ENCODE data around the gene STK32A.

Gene STK32A

GRCh38 chr5:147377682-147378081 lies 142.9 kb downstream of the STK32A start:
- H3K4me2 ChIP-seq (ENCODE audit: low read length) = no peak overlapping the region
- no peaks in the 10 kb centered on the region for H3K4me1 ChIP-seq (ENCODE audit: control insufficient read depth, insufficient read depth, low read length)
- no peak overlapping the region for H3K9ac ChIP-seq (ENCODE audit: low read depth, low read length)
- H3K4me3 ChIP-seq (ENCODE audit: low read length) = no peak overlapping the region
- H3K27me3 ChIP-seq (ENCODE audit: control insufficient read depth, insufficient read depth, low read length) = no peaks in the 10 kb centered on the region
- H3K36me3 ChIP-seq (ENCODE audit: insufficient read depth, low read length) = no peaks in the 10 kb centered on the region
- no peaks in the 10 kb centered on the region for H3K9me3 ChIP-seq (replicated peaks; ENCODE audit: low read length)

GRCh38 chr5:147381555-147381954 lies 146.7 kb downstream of the STK32A start:
- H3K4me1 ChIP-seq (ENCODE audit: control insufficient read depth, insufficient read depth, low read length) = no peaks in the 10 kb centered on the region
- no peak overlapping the region for H3K4me2 ChIP-seq (ENCODE audit: low read length)
- no peaks in the 10 kb centered on the region for H3K36me3 ChIP-seq (ENCODE audit: insufficient read depth, low read length)
- no peaks in the 10 kb centered on the region for H3K27me3 ChIP-seq (ENCODE audit: control insufficient read depth, insufficient read depth, low read length)
- H3K9ac ChIP-seq (ENCODE audit: low read depth, low read length) = no peak overlapping the region
- no peak overlapping the region for H3K4me3 ChIP-seq (ENCODE audit: low read length)
- no peaks in the 10 kb centered on the region for H3K9me3 ChIP-seq (replicated peaks; ENCODE audit: low read length)

GRCh38 chr5:147382776-147383175 lies 147.9 kb downstream of the STK32A start:
- H3K4me3 ChIP-seq (ENCODE audit: low read length) = peak overlapping the region; percentile 64
- H3K36me3 ChIP-seq (ENCODE audit: insufficient read depth, low read length) = no peaks in the 10 kb centered on the region
- H3K4me1 ChIP-seq (ENCODE audit: control insufficient read depth, insufficient read depth, low read length) = no peaks in the 10 kb centered on the region
- H3K9me3 ChIP-seq (replicated peaks; ENCODE audit: low read length) = no peaks in the 10 kb centered on the region
- peak overlapping the region; percentile 60 for H3K4me2 ChIP-seq (ENCODE audit: low read length)
- H3K27me3 ChIP-seq (ENCODE audit: control insufficient read depth, insufficient read depth, low read length) = no peaks in the 10 kb centered on the region
- H3K9ac ChIP-seq (ENCODE audit: low read depth, low read length) = peak overlapping the region; percentile 57

- Histone ChIP-seq H3K4me1 (ENCODE audit: control insufficient read depth, insufficient read depth, low read length) (no peaks in the 10 kb centered on the region), H3K36me3 (ENCODE audit: insufficient read depth, low read length) (no peaks in the 10 kb centered on the region), H3K9ac (ENCODE audit: low read depth, low read length) (no peak overlapping the region), H3K4me3 (ENCODE audit: low read length) (no peak overlapping the region), H3K9me3 (replicated peaks; ENCODE audit: low read length) (no peaks in the 10 kb centered on the region), H3K27me3 (ENCODE audit: control insufficient read depth, insufficient read depth, low read length) (no peaks in the 10 kb centered on the region), H3K4me2 (ENCODE audit: low read length) (no peak overlapping the region)
These were observed 149.7 kb downstream of the STK32A start for GRCh38 chr5:147384346-147385193.

GRCh38 chr5:147387109-147387508 lies 152.3 kb downstream of the STK32A start:
- H3K4me3 ChIP-seq (ENCODE audit: low read length) = no peak overlapping the region
- no peaks in the 10 kb centered on the region for H3K9me3 ChIP-seq (replicated peaks; ENCODE audit: low read length)
- H3K9ac ChIP-seq (ENCODE audit: low read depth, low read length) = no peak overlapping the region
- H3K4me1 ChIP-seq (ENCODE audit: control insufficient read depth, insufficient read depth, low read length) = no peaks in the 10 kb centered on the region
- no peaks in the 10 kb centered on the region for H3K27me3 ChIP-seq (ENCODE audit: control insufficient read depth, insufficient read depth, low read length)
- no peaks in the 10 kb centered on the region for H3K36me3 ChIP-seq (ENCODE audit: insufficient read depth, low read length)
- no peak overlapping the region for H3K4me2 ChIP-seq (ENCODE audit: low read length)

- Histone ChIP-seq H3K9me3 (replicated peaks; ENCODE audit: low read length) (no peaks in the 10 kb centered on the region), H3K4me1 (ENCODE audit: control insufficient read depth, insufficient read depth, low read length) (no peaks in the 10 kb centered on the region), H3K9ac (ENCODE audit: low read depth, low read length) (no peak overlapping the region)
These were observed 153.6 kb downstream of the STK32A start for GRCh38 chr5:147388184-147389108.

GRCh38 chr5:147390654-147391225 lies 155.9 kb downstream of the STK32A start:
- no peaks in the 10 kb centered on the region for H3K9me3 ChIP-seq (replicated peaks; ENCODE audit: low read length)
- H3K27me3 ChIP-seq (ENCODE audit: control insufficient read depth, insufficient read depth, low read length) = no peaks in the 10 kb centered on the region
- H3K4me3 ChIP-seq (ENCODE audit: low read length) = no peak overlapping the region
- no peak overlapping the region for H3K9ac ChIP-seq (ENCODE audit: low read depth, low read length)
- no peak overlapping the region for H3K4me2 ChIP-seq (ENCODE audit: low read length)
- H3K4me1 ChIP-seq (ENCODE audit: control insufficient read depth, insufficient read depth, low read length) = no peaks in the 10 kb centered on the region
- no peaks in the 10 kb centered on the region for H3K36me3 ChIP-seq (ENCODE audit: insufficient read depth, low read length)

More at GRCh38 chr5:147388184-147389108, 153.6 kb downstream of the STK32A start:
- Histone ChIP-seq H3K27me3 (ENCODE audit: control insufficient read depth, insufficient read depth, low read length) (no peaks in the 10 kb centered on the region), H3K36me3 (ENCODE audit: insufficient read depth, low read length) (no peaks in the 10 kb centered on the region), H3K4me2 (ENCODE audit: low read length) (no peak overlapping the region), H3K4me3 (ENCODE audit: low read length) (no peak overlapping the region)

GRCh38 chr5:147391781-147392180 lies 157.0 kb downstream of the STK32A start:
- H3K27me3 ChIP-seq (ENCODE audit: control insufficient read depth, insufficient read depth, low read length) = no peaks in the 10 kb centered on the region
- H3K36me3 ChIP-seq (ENCODE audit: insufficient read depth, low read length) = no peaks in the 10 kb centered on the region
- H3K4me1 ChIP-seq (ENCODE audit: control insufficient read depth, insufficient read depth, low read length) = no peaks in the 10 kb centered on the region
- H3K9ac ChIP-seq (ENCODE audit: low read depth, low read length) = no peak overlapping the region
- no peaks in the 10 kb centered on the region for H3K9me3 ChIP-seq (replicated peaks; ENCODE audit: low read length)
- no peak overlapping the region for H3K4me2 ChIP-seq (ENCODE audit: low read length)
- no peak overlapping the region for H3K4me3 ChIP-seq (ENCODE audit: low read length)

GRCh38 chr5:147393874-147394672 lies 159.2 kb downstream of the STK32A start:
- H3K27me3 ChIP-seq (ENCODE audit: control insufficient read depth, insufficient read depth, low read length) = no peaks in the 10 kb centered on the region
- no peaks in the 10 kb centered on the region for H3K9me3 ChIP-seq (replicated peaks; ENCODE audit: low read length)
- no peak overlapping the region for H3K4me2 ChIP-seq (ENCODE audit: low read length)
- no peaks in the 10 kb centered on the region for H3K4me1 ChIP-seq (ENCODE audit: control insufficient read depth, insufficient read depth, low read length)
- no peak overlapping the region for H3K9ac ChIP-seq (ENCODE audit: low read depth, low read length)
- no peak overlapping the region for H3K4me3 ChIP-seq (ENCODE audit: low read length)
- no peaks in the 10 kb centered on the region for H3K36me3 ChIP-seq (ENCODE audit: insufficient read depth, low read length)

GRCh38 chr5:147396070-147396823 lies 161.4 kb downstream of the STK32A start:
- H3K27me3 ChIP-seq (ENCODE audit: control insufficient read depth, insufficient read depth, low read length) = no peaks in the 10 kb centered on the region
- H3K4me1 ChIP-seq (ENCODE audit: control insufficient read depth, insufficient read depth, low read length) = peaks cover 13% of the 10 kb centered on the region
- H3K4me3 ChIP-seq (ENCODE audit: low read length) = no peak overlapping the region
- no peak overlapping the region for H3K9ac ChIP-seq (ENCODE audit: low read depth, low read length)
- H3K36me3 ChIP-seq (ENCODE audit: insufficient read depth, low read length) = no peaks in the 10 kb centered on the region
- H3K9me3 ChIP-seq (replicated peaks; ENCODE audit: low read length) = no peaks in the 10 kb centered on the region
- H3K4me2 ChIP-seq (ENCODE audit: low read length) = no peak overlapping the region

All from skeletal muscle satellite cell (primary cell).